ENCODE data around the gene MAPK8.

DNA sequence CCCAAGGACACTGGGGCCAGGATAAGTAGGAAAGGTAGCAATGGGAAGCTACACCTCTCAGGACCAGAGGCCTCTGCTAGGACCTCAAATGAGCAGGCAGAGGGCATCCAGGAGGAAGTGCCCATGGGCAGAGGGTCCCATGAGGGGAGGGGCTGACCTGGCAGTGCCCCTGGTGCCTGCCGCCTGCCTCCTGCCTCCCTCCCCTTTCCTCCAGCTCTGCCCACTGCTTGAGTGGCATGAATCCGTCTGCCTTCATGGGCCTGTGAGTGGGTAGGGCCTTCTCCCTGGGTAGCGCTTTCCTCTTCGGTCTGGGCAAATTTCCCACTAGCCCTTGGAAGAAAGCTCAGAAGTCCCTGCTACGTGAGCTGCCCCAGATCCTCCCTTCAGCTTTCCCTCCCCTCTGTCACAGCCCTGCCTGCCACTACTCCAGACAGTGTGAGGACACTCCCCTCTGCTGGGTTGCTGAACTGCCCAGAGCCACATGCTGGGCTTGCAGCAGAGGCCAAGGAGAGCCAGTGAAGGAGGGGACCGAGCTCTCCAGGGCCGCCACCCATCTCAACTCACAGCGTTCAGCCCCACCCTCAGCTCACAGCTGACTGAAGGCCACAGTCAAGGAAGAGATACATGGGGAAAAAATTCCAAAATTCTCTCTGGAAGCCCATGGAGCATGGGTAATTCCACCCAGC, 157.0 kb downstream of the MAPK8 start:
- TF ChIP-seq YY1 (IDR thresholded peaks at IDR 0.05; ENCODE audit: insufficient read depth, insufficient read length) (no peak), ZNF274 (IDR thresholded peaks at IDR 0.05; ENCODE audit: low read depth, low read length) (no peak)
